Hematopoietic multipotent progenitor cell treated with erythropoietin and hydrocortisone succinate and interleukin-3 and kit ligand, for 6 days (in vitro differentiated cells): ENCODE results near the gene EXOC4.

ENCODE experiments used
- DNase-seq: peaks from one replicate; pipeline ENCODE4 v3.0.0-alpha.2; 2015

The EXOC4 gene

GRCh38 chr7:133433165-133433812, 180.4 kb downstream of the EXOC4 start:
- DNase-seq = no peak

GRCh38 chr7:133434246-133434865, 181.5 kb downstream of the EXOC4 start:
- peak; percentile 62 for DNase-seq

GRCh38 chr7:133436014-133436428, 183.1 kb downstream of the EXOC4 start:
- no peak for DNase-seq

DNA sequence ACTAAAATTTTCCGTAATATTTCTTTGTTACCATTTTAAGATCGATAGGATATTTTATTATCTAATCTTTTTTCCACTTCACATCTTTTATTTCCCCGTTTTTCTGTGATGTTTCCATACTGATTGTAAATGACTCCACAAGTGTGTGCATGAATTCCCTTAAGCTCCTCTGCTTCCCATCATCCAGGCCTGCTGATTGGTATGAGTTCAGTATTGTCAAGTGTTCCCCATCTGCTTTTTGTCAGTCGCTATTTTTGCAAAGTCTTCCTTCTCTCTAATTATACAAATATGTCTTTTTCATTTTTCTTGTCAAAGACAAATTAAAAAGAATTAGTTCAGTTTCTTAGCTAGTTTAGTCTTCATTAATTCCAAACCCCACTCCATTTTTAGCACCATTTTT, 184.7 kb downstream of the EXOC4 start:
- no peak for DNase-seq

DNA sequence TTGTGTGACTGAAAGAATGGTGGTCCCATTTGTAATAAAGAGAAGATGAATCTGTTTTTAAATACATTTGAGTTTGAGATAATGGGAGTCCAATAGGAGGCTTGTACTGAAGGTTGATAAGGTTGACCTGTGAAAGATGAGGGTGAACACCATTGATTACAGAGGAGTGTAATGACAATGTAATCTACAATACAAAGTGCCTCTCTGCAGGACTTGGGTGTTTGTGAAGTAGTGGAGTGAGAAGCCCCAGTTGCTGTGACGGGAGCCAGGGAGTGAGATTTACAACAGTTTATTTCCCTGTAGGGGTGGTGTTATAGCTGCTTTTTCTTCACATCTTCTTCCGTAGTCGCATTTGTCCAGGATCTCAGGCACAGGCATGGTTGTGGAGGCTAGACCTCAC, 189.9 kb downstream of the EXOC4 start:
- no peak for DNase-seq

GRCh38 chr7:133445617-133446016, 192.7 kb downstream of the EXOC4 start:
- no peak for DNase-seq

GRCh38 chr7:133448012-133448411, 195.1 kb downstream of the EXOC4 start:
- no peak for DNase-seq

DNA sequence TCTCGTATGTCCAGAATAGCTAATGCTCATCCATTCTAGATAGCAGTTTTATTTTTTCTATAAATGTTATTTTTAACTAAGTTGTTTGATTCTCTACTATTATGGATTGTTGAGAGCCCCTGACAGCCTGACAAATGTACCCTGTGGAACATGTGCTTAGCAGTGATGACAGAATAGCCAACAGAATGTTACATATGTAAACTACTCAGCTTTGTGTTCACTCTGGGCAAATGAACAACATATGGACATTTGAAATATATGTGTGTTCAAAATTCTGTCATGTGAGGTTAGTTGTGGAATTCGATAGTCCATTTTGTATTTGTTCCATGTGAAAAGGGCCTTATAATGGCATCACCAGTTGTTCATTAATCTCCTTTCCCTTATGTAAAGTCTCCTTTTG, 199.7 kb downstream of the EXOC4 start:
- no peak for DNase-seq

DNA sequence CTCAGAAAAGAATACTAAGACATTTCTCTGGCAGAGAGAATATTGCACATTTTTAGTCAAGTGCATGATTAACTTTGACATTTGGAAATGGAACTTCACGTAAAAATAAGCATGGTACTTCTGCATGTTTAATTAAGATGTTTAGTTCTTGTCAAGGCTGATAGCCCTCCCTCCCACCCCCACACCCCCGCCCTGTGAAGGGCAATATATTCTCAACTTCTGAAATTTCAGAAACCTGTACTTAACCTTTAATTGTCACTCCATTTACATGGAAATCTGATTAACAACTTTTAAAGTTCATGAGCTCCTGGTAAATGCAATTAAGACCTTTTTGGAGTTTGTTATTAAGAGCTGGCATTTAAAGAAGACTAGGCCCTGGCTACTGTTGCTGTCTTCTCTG, 205.8 kb downstream of the EXOC4 start:
- DNase-seq = no peak

- peak; percentile 16 for DNase-seq
Measured at GRCh38 chr7:133461421-133461820, 208.5 kb downstream of the EXOC4 start.

- no peak for DNase-seq
Measured at GRCh38 chr7:133475655-133476054, 222.8 kb downstream of the EXOC4 start.

DNA sequence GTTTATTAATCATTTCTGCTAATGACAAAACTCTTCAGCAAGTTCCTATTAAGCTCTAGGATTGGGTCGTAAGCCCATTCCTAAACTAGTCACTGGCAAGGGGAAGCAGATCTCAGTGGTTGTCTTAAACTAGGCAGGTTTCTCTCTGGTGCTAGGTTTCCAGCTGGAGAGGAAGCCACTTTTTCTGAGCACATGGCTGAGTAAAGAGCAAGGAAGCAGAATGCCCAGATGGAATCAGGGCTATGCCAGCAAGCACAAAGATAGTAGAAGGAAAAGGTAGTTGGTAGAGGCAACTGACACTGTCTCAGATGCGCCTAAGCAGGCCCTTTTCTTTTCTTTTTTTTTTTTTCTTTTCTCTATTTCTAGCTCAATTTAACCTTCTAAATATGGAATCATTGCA, 224.9 kb downstream of the EXOC4 start:
- no peak for DNase-seq

DNA sequence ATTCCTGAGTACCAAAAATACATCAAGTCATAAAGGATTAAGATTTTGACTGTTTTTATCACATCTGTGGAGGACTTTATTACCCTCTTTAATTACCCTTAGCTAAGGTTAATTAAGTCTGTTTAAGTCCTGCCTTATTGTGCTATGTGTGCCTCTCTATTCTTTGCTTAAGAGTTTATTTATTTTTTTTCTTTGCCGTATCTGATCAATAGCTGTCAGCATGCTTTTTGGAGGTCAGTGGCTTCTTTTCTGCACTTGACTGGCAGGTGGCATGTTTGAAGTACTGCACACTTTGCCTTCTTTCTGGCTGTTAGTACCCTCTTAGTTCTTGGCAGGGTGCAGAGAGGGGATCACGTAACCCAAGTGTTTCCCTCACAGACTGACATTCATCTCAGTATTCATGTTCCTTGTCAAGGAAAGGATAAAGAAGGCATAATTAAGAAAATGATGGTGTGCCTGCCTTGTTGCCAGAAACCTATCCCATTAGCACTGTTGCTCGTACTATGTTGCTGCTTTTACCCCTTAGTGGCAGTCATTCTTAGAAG, 225.8 kb downstream of the EXOC4 start:
- no peak for DNase-seq

- no peak for DNase-seq
Measured at GRCh38 chr7:133479456-133480065, 226.7 kb downstream of the EXOC4 start.

GRCh38 chr7:133480868-133481267, 228.0 kb downstream of the EXOC4 start:
- no peak for DNase-seq

- DNase-seq = peak; percentile 18
Measured at GRCh38 chr7:133481676-133482075, 228.8 kb downstream of the EXOC4 start.

DNA sequence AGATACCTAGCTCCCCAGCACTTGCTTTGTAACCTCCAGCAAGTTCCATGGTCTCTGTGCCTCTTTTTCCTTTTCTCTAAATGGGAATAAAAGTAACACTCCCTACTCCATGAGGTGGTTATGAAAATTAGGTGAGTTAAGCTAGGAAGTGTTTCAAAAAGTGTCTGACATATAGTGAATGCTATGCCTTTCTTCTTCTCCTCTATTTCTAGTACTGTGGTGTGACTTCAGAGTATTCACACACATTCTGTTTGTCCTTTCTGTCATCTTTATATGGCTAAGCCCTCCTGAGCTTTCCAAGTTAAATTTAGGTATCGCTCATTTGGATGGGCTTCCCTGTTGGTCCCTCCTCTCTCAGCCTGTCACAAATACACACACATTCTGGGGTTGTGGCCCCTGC, 229.7 kb downstream of the EXOC4 start:
- DNase-seq = no peak

- peak; percentile 72 for DNase-seq
Measured at GRCh38 chr7:133484086-133484485, 231.2 kb downstream of the EXOC4 start.

DNA sequence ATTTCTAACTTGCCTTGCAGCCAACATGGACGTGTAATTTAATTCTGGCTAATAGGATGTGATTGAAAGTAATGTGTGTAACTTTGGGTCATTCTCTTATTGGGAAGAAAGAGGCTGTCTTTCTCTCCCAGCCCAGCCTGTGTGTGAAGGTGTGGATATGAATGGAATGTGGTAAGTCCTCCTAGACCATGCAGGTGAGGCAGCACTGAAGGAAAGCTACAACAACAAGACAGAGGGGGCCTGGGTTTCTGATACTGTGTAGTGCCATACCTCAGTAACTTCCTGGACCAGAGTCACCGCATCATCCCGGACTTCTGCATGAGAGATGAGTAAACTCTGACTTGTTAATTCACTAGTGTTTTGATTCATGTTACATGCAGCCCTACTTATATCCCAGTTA, 237.0 kb downstream of the EXOC4 start:
- no peak for DNase-seq

GRCh38 chr7:133491201-133491691, 238.4 kb downstream of the EXOC4 start:
- DNase-seq = no peak

- no peak for DNase-seq
Measured at GRCh38 chr7:133491846-133492652, 239.2 kb downstream of the EXOC4 start.

GRCh38 chr7:133497061-133497460, 244.2 kb downstream of the EXOC4 start:
- DNase-seq = no peak

DNA sequence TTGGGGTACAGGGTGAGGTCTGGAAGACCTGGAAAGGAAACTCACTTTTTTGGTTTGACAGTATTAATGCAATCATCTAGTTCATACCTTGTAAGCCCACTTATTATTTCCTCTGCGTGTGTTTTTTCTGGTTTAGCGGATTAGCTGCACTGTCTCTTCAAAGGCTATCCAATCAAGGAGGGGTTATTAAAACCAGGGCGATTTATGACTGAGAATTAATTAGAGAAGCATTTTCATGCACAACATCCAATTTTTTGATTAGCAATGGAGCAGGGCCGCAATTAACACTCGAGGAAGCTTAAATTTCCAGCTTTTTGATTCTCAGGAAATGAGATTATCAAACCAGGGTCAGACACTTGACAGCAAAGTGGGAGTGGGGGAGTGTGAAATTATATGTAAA, 248.9 kb downstream of the EXOC4 start:
- DNase-seq = no peak
